GM12878 (cell line): ENCODE data around the gene METTL1. TPM values are rescaled to one million over a fixed set of nuclear protein-coding genes. Genes with fewer than 3 reads are reported as not detected.

Experiments
- ATAC-seq: fragments of 200-7000 bp; cut with Tn5 transposase; 3 replicates; pipeline ENCODE4 v1.9.1; 2020; ENCODE audit warnings: mild to moderate bottlenecking, moderate library complexity
- BruUV-seq: library from RNA; stranded (reverse); fragments of 400-500 nt; replicated peaks from 2 replicates; lab custom pipeline; 2021; lab: Mats Ljungman, UMichigan
- CTCF ChIA-PET: fragments of 300-600 bp; sonication (Branson Sonifier 250); formaldehyde crosslinking; extraction: SDS; loops from one replicate; lab custom pipeline; 2021; ENCODE audit warnings: inconsistent platforms; lab: Yijun Ruan, JAX
- POLR2A ChIA-PET: fragments of 350-600 bp; formaldehyde crosslinking; extraction: SDS; loops from one replicate; lab custom pipeline; 2021; ENCODE audit warnings: inconsistent platforms; lab: Charles Lee
- RAD21 ChIA-PET: fragments of 300-600 bp; sonication (Branson Sonifier 250); formaldehyde crosslinking; loops from one replicate; lab custom pipeline; 2023; ENCODE audit warnings: antibody characterized with exemption; ENCODE audit not compliant: unreplicated experiment; lab: Charles Lee
- SMC1A ChIA-PET: fragments of 300-600 bp; sonication (Branson Sonifier 250); formaldehyde crosslinking; loops from one replicate; lab custom pipeline; 2023; ENCODE audit not compliant: unreplicated experiment, uncharacterized antibody; lab: Charles Lee
- DNase-seq: peaks from one replicate; pipeline ENCODE4 v3.0.0-alpha.2; 2011; ENCODE audit warnings: low read depth, low spot score
- FAIRE-seq: peaks from 3 replicates; lab custom pipeline; 2011; peaks lifted over from hg19 to GRCh38; lab: Jason Lieb, UNC
- H2AFZ ChIP-seq: 2 replicates; pipeline ENCODE4 v1.6.0; 2011; ENCODE audit warnings: low read depth, low read length, control low read depth; ENCODE audit not compliant: control insufficient read depth
- H3K27ac ChIP-seq: 2 replicates; pipeline ENCODE4 v1.5.1; 2011; ENCODE audit warnings: control low read depth; ENCODE audit not compliant: control insufficient read depth, insufficient read depth
- H3K27me3 ChIP-seq, 2 experiments: replicated peaks in 1 of 2; 2 replicates each; pipeline versions ENCODE4 v1.6.0 to v1.6.1; 2011; ENCODE audit warnings: low read length in 1 of 2; ENCODE audit not compliant: control insufficient read depth in 2 of 2, insufficient read depth in 2 of 2
- H3K36me3 ChIP-seq, 2 experiments: 2 replicates each; pipeline ENCODE4 v1.5.1; 2011; ENCODE audit warnings: low read length in 1 of 2; ENCODE audit not compliant: control insufficient read depth in 2 of 2, insufficient read depth in 2 of 2
- H3K4me1 ChIP-seq: 2 replicates; pipeline ENCODE4 v1.6.1; 2011; ENCODE audit warnings: mild to moderate bottlenecking, low read length, moderate library complexity, mixed read lengths; ENCODE audit not compliant: control insufficient read depth, insufficient read depth
- H3K4me2 ChIP-seq: 2 replicates; pipeline ENCODE4 v1.6.0; 2011; ENCODE audit warnings: control low read depth; ENCODE audit not compliant: control insufficient read depth, insufficient read depth
- H3K4me3 ChIP-seq: fragments of 200-600 bp; sonication (generic); 2 replicates; pipeline ENCODE4 v1.5.1; 2016
- H3K79me2 ChIP-seq: 2 replicates; pipeline ENCODE4 v1.6.0; 2011; ENCODE audit warnings: low read length; ENCODE audit not compliant: control insufficient read depth, insufficient read depth
- H3K9ac ChIP-seq: 2 replicates; pipeline ENCODE4 v1.8.0; 2011; ENCODE audit warnings: low read length, control low read depth, mixed read lengths; ENCODE audit not compliant: control insufficient read depth, insufficient read depth
- H3K9me3 ChIP-seq: replicated peaks from 3 replicates; pipeline ENCODE4 v1.5.1; 2011; ENCODE audit warnings: mild to moderate bottlenecking, low read length; ENCODE audit not compliant: control insufficient read depth, insufficient read depth
- H4K20me1 ChIP-seq: 2 replicates; pipeline ENCODE4 v1.6.0; 2011; ENCODE audit not compliant: control insufficient read depth, insufficient read depth
- JUNB ChIP-seq: IDR thresholded peaks from 2 replicates; pipeline ENCODE4 v1.6.1; 2016; ENCODE audit warnings: antibody characterized with exemption, mild to moderate bottlenecking
- MXI1 ChIP-seq: fragments of 150-350 bp; IDR thresholded peaks from 2 replicates; pipeline ENCODE4 v1.6.1; 2011; ENCODE audit warnings: low read depth, mild to moderate bottlenecking, inconsistent platforms, low read length, improper control_type of control experiment
- STAT1 ChIP-seq: fragments of 450-650 bp; conservative IDR thresholded peaks from 2 replicates; pipeline ENCODE4 v1.6.1; 2014; ENCODE audit warnings: antibody characterized with exemption, mild to moderate bottlenecking
- WGBS: methylation state at CpG from one replicate; pipeline ENCODE4 v1.1.6; 2016; ENCODE audit warnings: low lambda C conversion rate; ENCODE audit not compliant: insufficient replicate concordance, insufficient coverage; ENCODE audit errors: missing lambda C conversion rate; 5-methylcytosine and 5-hydroxymethylcytosine counted together
- in situ Hi-C: fragments of 300-500 bp; cut with MboI; formaldehyde crosslinking; loops from 9 replicates; pipeline ENCODE4 v1.14.3; 2018; ENCODE audit warnings: mixed read lengths
- intact Hi-C: fragments of 100-400 bp; cut with micrococcal nuclease; formaldehyde crosslinking; loops from one replicate; pipeline ENCODE4 v1.14.2; 2022; ENCODE audit not compliant: unreplicated experiment
- polyA plus RNA-seq, 11 experiments: library from polyadenylated mRNA; depleted of rRNA in 4 of 11; unstranded in 6 of 11; stranded (reverse) in 5 of 11; fragments of >200 nt; fragmentation: Nextera tagmentation in 4 of 11; fragmentation: Illumina TruSeq in 1 of 11; extraction: Ambion mirVana in 4 of 11; extraction: Trizol in 1 of 11; gene quantifications; 1 replicate in 1 of 11; 2 replicates in 10 of 11; pipeline versions ENCODE4 v1.2.1 to v1.2.3, GENCODE V29; 2011 to 2016; ENCODE audit warnings: inconsistent platforms in 2 of 11, missing spikeins in 2 of 11, low read depth in 1 of 11
- total RNA-seq, 4 experiments: library from RNA; depleted of rRNA in 3 of 4; stranded (reverse); fragments of >200 nt in 3 of 4; fragmentation: Illumina TruSeq in 1 of 4; extraction: Trizol in 1 of 4; gene quantifications; 2 replicates each; pipeline versions ENCODE4 v1.2.1 to v1.2.3, GENCODE V29; 2013 to 2021
- TF ChIP-seq, protein P1 (sequence below): fragments of 450-650 bp; formaldehyde crosslinking; IDR thresholded peaks from 2 replicates; pipeline ENCODE4 v1.4.0; 2022; ENCODE audit warnings: mild to moderate bottlenecking, moderate library complexity

METTL1 gene
- total and polyA plus RNA-seq, 10 of the 15 experiments (the other 5 are each of a cell fraction or from before 2014, with no cell fraction given) = 11.3 to 44.3 (median 30.6) TPM

- H3K4me1 ChIP-seq = no peaks in the 10 kb centered on the region
- FAIRE-seq (no peak), ATAC-seq (no peak), DNase-seq (no peak)
- SMC1A ChIA-PET = interaction anchor here (1.5 to 1.6 kb wide), 2 partner anchors 8 to 11 kb away, joined by 4 read pairs; no protein-coding TSS in a partner anchor
- intact Hi-C loops (no loop called here), in situ Hi-C loops (no loop called here)
- no peaks in the 10 kb centered on the region for H3K9me3 ChIP-seq
- no peak overlapping the region for H3K9ac ChIP-seq
- no peaks in the 10 kb centered on the region for H4K20me1 ChIP-seq
- CTCF ChIA-PET = no interaction called here
- TF ChIP-seq JUNB (no peak), STAT1 (no peak), MXI1 (no peak)
- TF ChIP-seq, protein P1, sequence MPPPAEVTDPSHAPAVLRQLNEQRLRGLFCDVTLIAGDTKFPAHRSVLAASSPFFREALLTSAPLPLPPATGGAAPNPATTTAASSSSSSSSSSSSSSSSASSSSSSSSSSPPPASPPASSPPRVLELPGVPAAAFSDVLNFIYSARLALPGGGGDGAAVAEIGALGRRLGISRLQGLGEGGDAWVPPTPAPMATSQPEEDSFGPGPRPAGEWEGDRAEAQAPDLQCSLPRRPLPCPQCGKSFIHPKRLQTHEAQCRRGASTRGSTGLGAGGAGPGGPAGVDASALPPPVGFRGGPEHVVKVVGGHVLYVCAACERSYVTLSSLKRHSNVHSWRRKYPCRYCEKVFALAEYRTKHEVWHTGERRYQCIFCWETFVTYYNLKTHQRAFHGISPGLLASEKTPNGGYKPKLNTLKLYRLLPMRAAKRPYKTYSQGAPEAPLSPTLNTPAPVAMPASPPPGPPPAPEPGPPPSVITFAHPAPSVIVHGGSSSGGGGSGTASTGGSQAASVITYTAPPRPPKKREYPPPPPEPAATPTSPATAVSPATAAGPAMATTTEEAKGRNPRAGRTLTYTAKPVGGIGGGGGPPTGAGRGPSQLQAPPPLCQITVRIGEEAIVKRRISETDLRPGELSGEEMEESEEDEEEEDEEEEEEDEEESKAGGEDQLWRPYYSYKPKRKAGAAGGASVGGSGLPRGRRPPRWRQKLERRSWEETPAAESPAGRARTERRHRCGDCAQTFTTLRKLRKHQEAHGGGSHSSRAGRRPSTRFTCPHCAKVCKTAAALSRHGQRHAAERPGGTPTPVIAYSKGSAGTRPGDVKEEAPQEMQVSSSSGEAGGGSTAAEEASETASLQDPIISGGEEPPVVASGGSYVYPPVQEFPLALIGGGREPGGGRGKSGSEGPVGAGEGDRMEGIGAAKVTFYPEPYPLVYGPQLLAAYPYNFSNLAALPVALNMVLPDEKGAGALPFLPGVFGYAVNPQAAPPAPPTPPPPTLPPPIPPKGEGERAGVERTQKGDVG (CRISPR knock-in tag) = no peak
- H3K4me3 ChIP-seq = no peak overlapping the region
- POLR2A ChIA-PET = interaction anchor here (0.6 kb wide), 1 partner anchor 11 kb away, joined by 3 read pairs; no protein-coding TSS in a partner anchor
- H3K36me3 ChIP-seq = no peaks in the 10 kb centered on the region; a peak in 2 of 4 replicates
- WGBS = 71% methylated on average over 10 of the region's 10 CpGs
- no TSS peak for BruUV-seq
- RAD21 ChIA-PET = interaction anchor here (1.5 kb wide), 1 partner anchor 28 kb away, joined by 3 read pairs; the partner anchor contains the start of gene TSFM
- H2AFZ ChIP-seq = no peak overlapping the region
- H3K27me3 ChIP-seq = no peaks in the 10 kb centered on the region
- no peak overlapping the region for H3K27ac ChIP-seq
- H3K79me2 ChIP-seq = no peaks in the 10 kb centered on the region
- H3K4me2 ChIP-seq = no peak overlapping the region
Observed at GRCh38 chr12:57811028-57811755, 39.3 kb upstream of the METTL1 start.
